Left renal pelvis (tissue), 4 donors: Measurements from ENCODE around the gene ZNF784. TPM values are rescaled to one million over a fixed set of nuclear protein-coding genes. Genes with fewer than 3 reads are reported as not detected.

Source experiments
- DNase-seq, 4 donors: peaks; one replicate each; pipeline ENCODE4 v3.0.0-alpha.2; 2013; ENCODE audit warnings: low read depth in 4 of 4, low spot score in 3 of 4
- polyA plus RNA-seq, 4 donors: library from polyadenylated mRNA; unstranded; fragments of 120-200 nt; gene quantifications; one replicate each; pipeline ENCODE4 v1.2.1, GENCODE V29; 2013; ENCODE audit not compliant: insufficient read length in 4 of 4

ZNF784 gene
- polyA plus RNA-seq, 4 donors, result 5.3 to 14.2 (median 9.9) TPM

- peak in 1 of 4 donors; percentile 59 for DNase-seq
Observed at GRCh38 chr19:55605637-55606470, 18.5 kb downstream of the ZNF784 start, which contains the start of gene ZNF865. ZNF865 (plus strand) TSS chr19:55605647; CDS start chr19:55613619, 7,972 bp downstream.

GRCh38 chr19:55605207-55605636, 19.1 kb downstream of the ZNF784 start:
- DNase-seq, result peak; percentile 93 to 95 (median 94)

DNA sequence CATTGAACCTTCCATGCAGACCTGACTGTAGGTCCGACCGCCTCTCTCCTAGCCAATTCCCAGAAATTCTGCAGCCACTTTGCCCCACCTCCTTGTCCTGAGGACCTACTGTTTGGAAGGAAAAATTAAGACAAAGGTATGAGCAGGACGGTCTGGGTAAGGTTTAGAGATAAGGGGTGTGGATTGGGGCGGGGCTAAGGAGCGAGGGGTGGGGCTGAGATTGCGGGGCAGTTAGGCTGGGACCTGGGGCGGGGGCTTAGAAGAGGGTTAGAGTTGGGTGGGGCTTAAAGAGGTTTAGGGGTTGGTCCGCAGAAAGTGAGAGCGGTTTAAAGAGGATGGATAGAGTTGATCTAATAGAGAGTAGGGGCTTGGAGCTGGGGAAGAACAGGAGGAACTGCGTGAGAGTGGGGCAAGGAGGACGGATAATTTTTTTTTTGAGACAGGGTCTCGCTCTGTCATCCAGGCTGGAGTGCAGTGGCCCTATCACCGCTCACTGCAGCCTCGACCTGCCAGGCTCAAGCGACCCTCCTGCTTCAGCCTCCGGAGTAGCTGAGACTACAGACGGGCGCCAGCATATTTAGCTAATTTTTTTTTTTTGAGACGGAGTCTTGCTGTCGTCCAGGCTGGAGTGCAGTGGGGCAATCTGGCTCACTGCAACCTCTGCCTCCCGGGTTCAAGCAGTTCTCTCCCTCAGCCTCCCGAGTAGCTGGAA, 20.6 kb downstream of the ZNF784 start:
- DNase-seq, result no peak

DNA sequence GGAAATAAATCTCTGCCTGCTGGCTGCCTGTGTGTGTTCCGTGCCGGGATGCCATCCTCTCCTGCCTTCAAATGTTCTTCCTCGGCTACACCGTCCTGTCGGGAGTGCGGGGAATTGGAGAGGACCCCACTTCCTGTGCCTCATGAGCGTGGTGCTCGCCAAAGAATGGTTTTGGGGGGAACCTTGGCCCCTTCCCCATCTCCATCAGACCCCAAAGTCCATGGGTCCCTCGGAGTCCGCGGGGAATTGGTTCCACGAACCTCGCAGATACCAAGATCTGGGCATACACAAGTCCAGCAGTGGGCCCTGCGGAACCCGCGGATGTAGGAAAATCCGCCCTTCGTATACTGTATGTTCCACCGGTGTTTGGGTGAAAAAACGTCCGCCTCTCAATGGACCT, 21.3 kb downstream of the ZNF784 start:
- DNase-seq, result no peak

GRCh38 chr19:55602104-55603001, 22.0 kb downstream of the ZNF784 start:
- no peak for DNase-seq

DNA sequence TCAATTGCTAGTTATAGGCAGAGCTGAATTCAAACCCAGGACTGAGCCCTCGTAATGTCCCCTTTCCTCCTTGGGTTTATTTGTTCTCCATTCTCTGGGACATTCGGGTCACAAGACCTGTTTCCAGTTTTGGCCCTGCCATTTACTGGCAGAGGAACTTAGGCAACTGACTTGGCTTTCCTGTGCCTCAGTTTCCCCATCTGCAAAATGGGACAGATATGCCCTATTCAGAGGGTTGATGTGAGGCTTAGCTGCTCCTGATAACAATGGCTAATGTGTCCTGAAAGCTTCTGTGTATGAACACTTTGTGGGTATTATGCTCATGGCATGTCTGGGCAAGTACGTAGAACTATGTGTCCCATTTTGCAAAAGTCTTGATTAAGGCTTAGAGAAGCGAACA, 23.3 kb downstream of the ZNF784 start:
- no peak for DNase-seq

DNA sequence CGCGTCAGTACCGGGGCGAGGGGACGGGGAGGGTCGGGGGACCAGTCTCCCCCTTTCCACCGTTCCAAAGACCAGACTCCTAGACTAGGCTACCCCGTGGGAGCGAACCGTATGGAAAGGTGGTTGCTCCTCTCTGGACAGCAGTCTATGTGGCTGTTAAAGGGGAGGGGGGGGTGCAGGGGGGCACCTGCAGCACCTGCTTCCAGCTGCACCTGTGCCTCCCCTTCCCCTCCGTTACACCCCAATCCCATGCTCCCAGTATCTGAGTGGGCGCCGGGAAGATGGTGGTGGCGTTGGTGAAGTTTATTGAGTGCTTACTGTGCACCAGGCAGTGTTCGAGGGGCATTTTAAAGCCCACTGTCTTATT, 23.7 kb downstream of the ZNF784 start:
- DNase-seq, result no peak

DNA sequence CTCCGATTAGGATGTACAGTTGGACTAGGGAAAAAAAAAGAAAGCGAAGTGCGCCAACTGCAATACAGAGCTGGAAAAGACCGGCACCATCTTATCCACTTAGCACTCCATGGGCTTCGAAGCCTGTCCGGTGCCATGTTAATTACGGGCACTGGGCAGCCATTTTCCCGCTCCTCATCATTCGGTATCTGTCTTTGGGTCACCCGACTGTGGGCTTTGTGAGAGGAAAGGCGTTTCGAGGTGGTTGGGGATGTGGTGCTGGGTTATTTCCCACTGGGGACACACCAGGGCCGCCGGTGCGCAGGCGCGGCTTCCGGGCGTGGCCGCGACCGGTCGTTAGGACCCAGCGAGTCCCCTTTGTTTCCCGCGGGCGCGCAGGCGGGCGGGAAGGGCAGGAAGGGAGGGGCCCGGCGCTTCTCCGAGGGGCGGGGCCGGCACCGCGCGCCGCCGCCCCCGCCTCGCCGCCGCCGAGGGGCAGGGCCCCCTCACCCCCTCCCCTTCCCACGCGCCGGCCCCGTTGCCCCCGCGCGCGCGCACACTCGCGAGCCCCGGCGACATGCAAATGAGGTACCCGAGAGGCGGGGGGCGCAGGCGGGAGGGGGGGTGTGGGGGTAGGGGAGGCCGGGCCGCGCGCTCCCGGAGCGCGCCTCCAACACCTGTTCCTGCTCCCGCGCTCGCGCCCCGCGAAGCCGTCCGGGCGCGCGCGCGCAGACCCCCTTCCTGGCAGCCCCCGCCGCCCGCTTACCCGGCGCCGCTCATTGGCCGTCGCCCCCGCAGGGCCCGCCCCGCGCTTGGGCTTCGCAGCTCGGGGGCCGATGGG, 24.3 kb downstream of the ZNF784 start, which contains the start of gene ZNF524:
Gene ZNF524 (plus strand): TSS at position 447 of the 820 bp plus-strand sequence. CDS start 1,825 bp downstream, outside the sequence.
- DNase-seq, result peak; percentile 89 to 99 (median 92)

DNA sequence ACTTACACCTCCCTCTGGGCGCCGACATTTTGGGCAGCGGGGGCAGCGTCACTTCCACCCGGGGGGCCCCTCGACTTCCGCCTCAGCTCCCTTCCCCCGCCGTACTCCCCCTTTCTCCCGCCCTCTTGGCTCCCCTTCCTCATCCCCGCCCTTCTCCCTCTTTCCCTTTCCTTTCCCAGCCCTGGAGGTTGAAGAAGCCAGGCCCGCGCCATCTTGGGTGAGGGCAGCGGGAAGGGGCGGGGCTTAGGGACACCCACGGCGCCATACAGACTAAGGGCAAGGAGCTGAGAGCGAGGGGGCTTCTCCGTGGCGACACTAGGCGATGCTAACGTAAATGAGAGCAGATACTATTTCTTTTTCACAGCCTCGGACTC, 24.9 kb downstream of the ZNF784 start, which contains the start of gene FIZ1:
Gene FIZ1 (minus strand): TSS at position 50 of the 374 bp plus-strand sequence. CDS start 1,652 bp downstream, outside the sequence.
- DNase-seq, result peak; percentile 99 to 100 (median 99)

DNA sequence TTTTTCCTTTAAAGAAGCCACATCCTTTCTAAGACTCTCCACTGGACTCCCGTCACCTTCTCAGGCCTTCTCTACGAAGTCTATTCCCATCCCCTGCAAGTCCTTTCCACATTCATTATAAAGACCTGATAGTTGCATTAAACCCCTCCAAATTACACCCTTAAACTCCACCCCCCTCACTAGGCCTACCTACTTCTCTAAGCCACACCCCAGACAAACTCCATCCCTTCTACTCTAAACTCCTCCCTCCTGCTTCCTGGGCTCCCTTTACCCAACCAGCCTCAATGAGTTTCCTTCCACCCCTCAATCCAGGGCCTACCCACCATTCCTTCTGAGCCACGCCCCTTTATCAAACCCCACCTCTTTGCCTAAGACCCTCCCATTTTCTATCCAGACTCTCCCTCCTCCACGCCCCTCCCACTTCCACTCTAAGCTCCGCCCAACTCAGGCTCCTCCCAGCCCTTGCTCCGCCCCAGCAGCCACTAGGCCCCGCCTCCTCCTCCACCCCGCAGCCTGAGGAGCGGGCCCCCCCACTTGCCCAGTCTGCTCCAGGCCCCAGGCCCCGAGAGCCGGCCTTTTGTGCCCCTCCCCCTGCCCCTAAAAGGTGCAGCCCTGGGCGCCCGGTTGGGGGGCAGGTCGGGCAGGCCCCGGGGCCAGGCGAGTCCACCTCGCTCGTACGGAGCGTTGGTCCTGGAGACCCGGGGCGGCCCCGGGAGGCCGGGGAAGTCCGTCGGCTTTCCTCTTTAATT, 25.5 kb downstream of the ZNF784 start:
- DNase-seq, result peak in 2 of 4 donors; percentile 82 to 84

DNA sequence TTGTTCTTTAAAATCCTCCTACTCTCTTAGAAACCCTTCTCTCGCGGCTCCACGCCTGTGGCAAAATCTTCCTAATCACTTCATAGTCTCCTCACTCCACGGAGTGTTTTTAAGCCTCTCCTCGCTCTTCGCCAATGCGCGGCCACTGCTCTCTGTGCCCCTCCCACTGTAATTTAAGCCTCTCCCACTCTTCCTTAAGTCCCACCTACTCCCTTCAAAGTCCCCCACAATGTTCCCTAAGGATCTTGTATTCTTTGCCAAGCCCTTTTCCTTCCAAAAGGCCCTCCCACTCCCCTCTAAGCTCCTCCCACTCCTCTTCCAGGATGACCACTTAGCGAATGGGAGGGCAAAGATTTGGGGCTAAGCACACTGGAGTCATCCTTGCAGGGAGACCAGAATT, 26.3 kb downstream of the ZNF784 start:
- DNase-seq, result no peak

DNA sequence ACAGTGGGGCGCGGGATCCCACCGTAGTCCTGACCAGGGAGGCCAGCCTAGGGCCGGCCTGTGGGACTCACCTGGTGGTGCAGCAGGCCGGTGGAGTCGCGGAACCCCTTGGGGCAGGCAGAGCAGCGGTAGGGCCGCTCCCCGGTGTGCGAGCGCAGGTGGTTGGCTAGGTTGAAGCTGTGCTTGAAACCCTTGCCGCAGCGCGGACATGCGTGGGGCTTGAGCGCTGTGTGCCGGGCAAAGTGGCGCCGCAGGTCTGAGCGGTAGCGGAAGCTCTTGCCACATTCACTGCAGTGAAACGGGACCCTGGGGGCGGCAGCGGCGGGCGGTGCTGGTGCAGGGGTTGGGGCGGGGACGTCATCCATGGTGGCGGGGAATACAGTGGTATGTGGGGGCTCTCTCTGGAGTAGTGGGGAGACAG, 26.9 kb downstream of the ZNF784 start:
- no peak for DNase-seq

- DNase-seq, result no peak
Observed at GRCh38 chr19:55596304-55596703, 28.1 kb downstream of the ZNF784 start.

DNA sequence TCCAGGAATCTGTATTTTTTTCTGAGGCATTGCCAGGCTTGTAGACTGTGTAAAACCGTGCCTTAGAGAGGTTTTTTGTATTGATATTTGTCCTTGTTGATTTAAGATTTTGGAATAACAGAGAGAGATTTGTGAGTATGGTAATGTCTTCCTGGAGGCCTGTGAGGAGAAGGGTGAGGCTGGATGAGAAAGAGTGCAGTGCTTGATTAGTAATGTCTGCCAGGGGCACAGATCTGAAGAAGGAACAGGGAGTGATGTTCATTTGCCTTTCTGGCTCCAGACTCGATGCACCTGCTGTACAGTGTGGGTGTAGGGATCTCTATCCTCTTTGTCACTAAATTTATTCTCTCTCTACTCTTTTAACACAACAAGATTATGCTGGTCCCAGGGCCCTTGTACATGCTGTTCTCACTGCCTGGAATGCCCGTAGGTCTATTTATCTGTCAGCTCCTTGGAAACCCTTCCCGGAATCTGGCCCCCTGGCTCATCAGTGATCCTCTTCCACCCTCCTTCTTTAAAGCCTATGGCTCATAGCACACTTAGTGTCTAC, 29.3 kb downstream of the ZNF784 start:
- no peak for DNase-seq

DNA sequence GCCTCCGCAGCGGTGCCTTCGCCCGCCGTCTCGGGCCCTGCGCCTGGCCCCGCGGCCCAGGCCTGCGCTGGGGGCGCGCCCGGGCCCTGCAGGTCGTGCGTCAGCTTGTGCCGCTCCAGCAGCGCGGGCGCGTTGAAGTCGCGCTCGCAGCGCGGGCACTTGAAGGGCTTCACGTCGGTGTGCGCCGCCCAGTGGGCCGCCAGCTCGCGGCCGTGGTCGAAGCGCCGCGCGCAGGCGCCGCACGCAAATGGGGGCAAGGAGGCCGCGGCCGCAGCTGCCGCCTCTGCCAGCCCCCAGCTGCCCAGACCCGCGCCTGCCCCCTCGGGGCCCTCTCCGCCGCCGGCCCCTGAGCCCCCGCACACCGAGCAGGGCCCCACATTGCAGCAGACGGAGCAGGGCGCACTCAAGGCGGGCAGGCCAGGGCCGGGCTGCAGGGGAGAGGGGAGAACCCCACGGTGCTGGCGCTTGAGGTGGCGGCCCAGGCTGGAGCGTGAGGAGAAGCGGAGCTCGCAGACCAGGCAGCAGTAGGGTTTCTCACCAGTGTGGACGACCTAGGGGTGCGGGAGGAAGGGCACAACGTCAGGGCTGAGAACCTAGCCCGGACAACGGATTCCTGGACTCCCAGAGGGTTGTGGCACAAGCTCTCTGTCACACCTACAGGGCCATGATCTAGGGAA, 31.1 kb downstream of the ZNF784 start:
- no peak for DNase-seq

DNA sequence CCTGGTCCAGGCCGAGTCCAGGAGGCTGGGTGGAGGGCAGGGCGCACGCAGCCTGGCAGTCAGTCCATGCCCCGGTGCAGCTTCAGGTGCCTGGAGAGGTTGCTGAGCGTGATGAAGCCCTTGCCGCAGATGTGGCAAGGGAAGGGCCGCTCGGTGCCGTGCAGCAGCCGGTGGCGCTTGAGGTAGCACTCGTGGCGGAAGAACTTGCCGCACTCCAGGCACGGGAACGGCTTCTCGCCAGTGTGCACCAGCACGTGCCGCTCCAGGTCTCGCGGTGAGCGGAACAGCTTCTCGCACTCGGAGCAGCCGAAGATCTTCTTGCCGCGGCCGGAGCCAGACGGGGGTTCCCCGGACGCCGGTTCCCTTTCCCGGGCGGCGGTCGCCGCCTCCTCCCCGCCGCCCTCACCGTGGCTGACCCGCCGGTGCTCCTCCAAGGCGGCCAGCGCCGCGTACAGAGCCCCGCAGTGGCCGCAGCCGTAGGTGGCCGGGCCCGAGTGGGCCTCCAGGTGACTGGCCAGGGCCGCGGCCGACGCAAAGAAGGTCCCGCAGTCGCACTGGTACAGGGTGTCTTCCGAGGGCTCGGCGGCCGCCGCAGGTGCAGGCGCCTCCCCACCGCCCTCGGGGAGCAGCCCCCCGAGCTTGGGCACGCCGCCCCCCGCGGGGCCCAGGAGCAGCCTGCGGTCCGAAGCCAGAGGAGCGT, 31.8 kb downstream of the ZNF784 start:
- DNase-seq, result no peak

DNA sequence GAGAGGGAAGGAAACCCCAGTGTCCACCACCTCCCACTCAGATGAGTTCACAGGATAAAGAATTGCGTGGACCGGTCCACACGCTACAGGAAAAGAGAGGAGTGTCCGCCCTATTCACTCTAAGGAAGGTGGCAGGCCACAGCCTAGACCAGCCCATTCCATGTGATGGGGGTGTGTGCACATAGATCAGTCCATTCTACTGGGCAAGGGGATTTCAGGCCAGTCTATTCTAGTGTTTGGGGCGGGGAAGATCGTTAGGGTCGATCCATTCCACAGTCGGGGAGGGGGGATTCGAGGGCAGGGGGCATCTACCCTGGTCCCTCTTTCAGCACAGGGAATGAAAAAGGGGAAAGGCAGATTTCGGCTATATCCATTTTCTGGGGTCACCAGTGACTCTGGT, 32.8 kb downstream of the ZNF784 start:
- no peak for DNase-seq
